IPS DF 6.9 (cell line): Measurements from ENCODE around the gene CIITA.

Experiments
- DNase-seq: peaks from one replicate; pipeline ENCODE4 v3.0.0-alpha.2; 2013; ENCODE audit warnings: low read depth, low spot score
- H3K27ac ChIP-seq: one replicate; pipeline ENCODE4 v1.5.1; 2013; ENCODE audit warnings: low read length, control low read depth
- H3K27me3 ChIP-seq: 2 replicates; pipeline ENCODE4 v1.6.1; 2013; ENCODE audit warnings: mild to moderate bottlenecking, low read length; ENCODE audit not compliant: control insufficient read depth, insufficient read depth
- H3K36me3 ChIP-seq: 2 replicates; pipeline ENCODE4 v1.6.1; 2013; ENCODE audit warnings: low read length; ENCODE audit not compliant: control insufficient read depth, insufficient read depth
- H3K4me1 ChIP-seq: 2 replicates; pipeline ENCODE4 v1.6.1; 2013; ENCODE audit warnings: low read length; ENCODE audit not compliant: control insufficient read depth, insufficient read depth
- H3K4me3 ChIP-seq: 2 replicates; pipeline ENCODE4 v1.5.1; 2013; ENCODE audit warnings: mild to moderate bottlenecking, low read length
- H3K9me3 ChIP-seq: 2 replicates; pipeline ENCODE4 v1.6.1; 2013; ENCODE audit warnings: low read length, inconsistent platforms; ENCODE audit not compliant: control insufficient read depth, insufficient read depth
- WGBS: extraction: QIAGEN DNeasy Blood & Tissue Kit; methylation state at CpG from one replicate; pipeline ENCODE4 v1.1.7; 2013; ENCODE audit warnings: mixed read lengths, missing lambda C conversion rate; ENCODE audit not compliant: insufficient read length, insufficient coverage; 5-methylcytosine and 5-hydroxymethylcytosine counted together

CIITA gene

GRCh38 chr16:10852948-10853347, 24.1 kb upstream of the CIITA start:
- no CpG with 5 or more reads among the region's 5 CpGs for WGBS

GRCh38 chr16:10856042-10856441, 21.0 kb upstream of the CIITA start:
- H3K4me1 ChIP-seq, result no peaks in the 10 kb centered on the region; the same call in 1 of the 2 replicates
- H3K9me3 ChIP-seq, result no peaks in the 10 kb centered on the region
- H3K4me3 ChIP-seq, result no peak overlapping the region
- no peaks in the 10 kb centered on the region for H3K36me3 ChIP-seq
- WGBS, result no CpG with 5 or more reads among the region's 2 CpGs
- no peak for DNase-seq
- no peaks in the 10 kb centered on the region for H3K27me3 ChIP-seq
- H3K27ac ChIP-seq, result no peak overlapping the region

More at GRCh38 chr16:10852948-10853347, 24.1 kb upstream of the CIITA start:
- no peaks in the 10 kb centered on the region; the same call in 1 of the 2 replicates for H3K4me1 ChIP-seq
- no peak for DNase-seq
- H3K4me3 ChIP-seq, result no peak overlapping the region
- H3K36me3 ChIP-seq, result no peaks in the 10 kb centered on the region
- no peaks in the 10 kb centered on the region for H3K27me3 ChIP-seq
- H3K27ac ChIP-seq, result no peak overlapping the region
- no peaks in the 10 kb centered on the region for H3K9me3 ChIP-seq

GRCh38 chr16:10858203-10858602, 18.8 kb upstream of the CIITA start:
- H3K27ac ChIP-seq, result no peak overlapping the region
- H3K27me3 ChIP-seq, result no peaks in the 10 kb centered on the region
- H3K36me3 ChIP-seq, result no peaks in the 10 kb centered on the region
- no peak for DNase-seq
- H3K9me3 ChIP-seq, result no peaks in the 10 kb centered on the region
- no peak overlapping the region for H3K4me3 ChIP-seq
- no CpG with 5 or more reads among the region's 1 CpG for WGBS
- no peaks in the 10 kb centered on the region for H3K4me1 ChIP-seq

GRCh38 chr16:10859020-10859419, 18.0 kb upstream of the CIITA start:
- Histone ChIP-seq H3K36me3 (no peaks in the 10 kb centered on the region), H3K9me3 (no peaks in the 10 kb centered on the region), H3K27ac (no peak overlapping the region), H3K4me1 (no peaks in the 10 kb centered on the region), H3K4me3 (no peak overlapping the region), H3K27me3 (no peaks in the 10 kb centered on the region)
- no peak for DNase-seq
- WGBS, result no CpG with 5 or more reads among the region's 2 CpGs

- Histone ChIP-seq H3K27ac (no peak overlapping the region), H3K36me3 (no peaks in the 10 kb centered on the region), H3K9me3 (no peaks in the 10 kb centered on the region), H3K4me1 (no peaks in the 10 kb centered on the region), H3K27me3 (no peaks in the 10 kb centered on the region), H3K4me3 (no peak overlapping the region)
- no CpG with 5 or more reads among the region's 6 CpGs for WGBS
- DNase-seq, result no peak
Measured at GRCh38 chr16:10859658-10860057, 17.3 kb upstream of the CIITA start.

GRCh38 chr16:10862438-10862837, 14.6 kb upstream of the CIITA start:
- no peaks in the 10 kb centered on the region for H3K36me3 ChIP-seq
- no peak overlapping the region for H3K4me3 ChIP-seq
- no CpG with 5 or more reads among the region's 2 CpGs for WGBS
- no peak for DNase-seq
- no peaks in the 10 kb centered on the region for H3K4me1 ChIP-seq
- no peak overlapping the region for H3K27ac ChIP-seq
- H3K27me3 ChIP-seq, result no peaks in the 10 kb centered on the region
- no peaks in the 10 kb centered on the region for H3K9me3 ChIP-seq

- Histone ChIP-seq H3K4me1 (no peaks in the 10 kb centered on the region), H3K9me3 (no peaks in the 10 kb centered on the region), H3K4me3 (no peak overlapping the region), H3K27me3 (no peaks in the 10 kb centered on the region), H3K27ac (no peak overlapping the region), H3K36me3 (no peaks in the 10 kb centered on the region)
- no peak for DNase-seq
- WGBS, result no CpG with 5 or more reads among the region's 13 CpGs
Measured at GRCh38 chr16:10865991-10866966, 10.7 kb upstream of the CIITA start.

- no peaks in the 10 kb centered on the region for H3K4me1 ChIP-seq
- no peaks in the 10 kb centered on the region for H3K36me3 ChIP-seq
- no peak overlapping the region for H3K27ac ChIP-seq
- no peak overlapping the region for H3K4me3 ChIP-seq
- WGBS, result no CpG with 5 or more reads among the region's 6 CpGs
- H3K9me3 ChIP-seq, result no peaks in the 10 kb centered on the region
- no peak for DNase-seq
- no peaks in the 10 kb centered on the region for H3K27me3 ChIP-seq
Measured at GRCh38 chr16:10867199-10867598, 9.8 kb upstream of the CIITA start.

GRCh38 chr16:10868104-10868595, 8.9 kb upstream of the CIITA start:
- Histone ChIP-seq H3K27me3 (no peaks in the 10 kb centered on the region), H3K27ac (no peak overlapping the region), H3K4me1 (no peaks in the 10 kb centered on the region), H3K9me3 (no peaks in the 10 kb centered on the region), H3K36me3 (no peaks in the 10 kb centered on the region), H3K4me3 (no peak overlapping the region)
- no peak for DNase-seq
- no CpG with 5 or more reads among the region's 6 CpGs for WGBS

- H3K4me1 ChIP-seq, result no peaks in the 10 kb centered on the region
- no CpG with 5 or more reads among the region's 13 CpGs for WGBS
- no peaks in the 10 kb centered on the region for H3K9me3 ChIP-seq
- no peak for DNase-seq
- no peaks in the 10 kb centered on the region for H3K36me3 ChIP-seq
- no peak overlapping the region for H3K4me3 ChIP-seq
- no peak overlapping the region for H3K27ac ChIP-seq
- H3K27me3 ChIP-seq, result no peaks in the 10 kb centered on the region
Measured at GRCh38 chr16:10868596-10869469, 8.2 kb upstream of the CIITA start.
